ENCODE data around the gene ACP2.

DNA sequence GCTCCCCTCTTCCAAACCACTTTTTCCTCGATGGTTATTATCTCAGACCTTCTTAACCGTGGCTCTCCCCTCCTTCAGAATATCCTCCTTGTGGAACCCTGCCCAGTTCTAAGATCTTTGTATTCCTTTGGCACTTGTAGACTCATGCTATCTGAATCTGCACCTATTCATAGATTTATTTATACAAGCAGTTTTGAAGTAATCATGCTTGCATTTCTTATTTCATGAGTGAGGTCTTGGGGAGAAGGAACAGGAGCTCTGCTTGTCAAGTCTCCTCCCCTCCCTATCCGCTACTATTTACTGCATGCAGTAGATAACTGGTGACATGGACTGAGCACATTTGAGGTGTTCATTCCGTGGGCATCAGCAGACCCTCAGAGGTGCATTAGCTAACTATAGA, 15.9 kb upstream of the ACP2 start:
- TF ChIP-seq, protein P1, sequence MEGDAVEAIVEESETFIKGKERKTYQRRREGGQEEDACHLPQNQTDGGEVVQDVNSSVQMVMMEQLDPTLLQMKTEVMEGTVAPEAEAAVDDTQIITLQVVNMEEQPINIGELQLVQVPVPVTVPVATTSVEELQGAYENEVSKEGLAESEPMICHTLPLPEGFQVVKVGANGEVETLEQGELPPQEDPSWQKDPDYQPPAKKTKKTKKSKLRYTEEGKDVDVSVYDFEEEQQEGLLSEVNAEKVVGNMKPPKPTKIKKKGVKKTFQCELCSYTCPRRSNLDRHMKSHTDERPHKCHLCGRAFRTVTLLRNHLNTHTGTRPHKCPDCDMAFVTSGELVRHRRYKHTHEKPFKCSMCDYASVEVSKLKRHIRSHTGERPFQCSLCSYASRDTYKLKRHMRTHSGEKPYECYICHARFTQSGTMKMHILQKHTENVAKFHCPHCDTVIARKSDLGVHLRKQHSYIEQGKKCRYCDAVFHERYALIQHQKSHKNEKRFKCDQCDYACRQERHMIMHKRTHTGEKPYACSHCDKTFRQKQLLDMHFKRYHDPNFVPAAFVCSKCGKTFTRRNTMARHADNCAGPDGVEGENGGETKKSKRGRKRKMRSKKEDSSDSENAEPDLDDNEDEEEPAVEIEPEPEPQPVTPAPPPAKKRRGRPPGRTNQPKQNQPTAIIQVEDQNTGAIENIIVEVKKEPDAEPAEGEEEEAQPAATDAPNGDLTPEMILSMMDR (IDR thresholded peaks at IDR 0.05; ENCODE audit: low read depth, low read length, missing input control): no peak
- TF ChIP-seq JUND (IDR thresholded peaks at IDR 0.05) (no peak), TAF1 (conservative IDR thresholded peaks at IDR 0.05) (no peak), SP1 (IDR thresholded peaks at IDR 0.05) (no peak), RAD21 (IDR thresholded peaks at IDR 0.05) (no peak), HNF4G (IDR thresholded peaks at IDR 0.05) (no peak), GABPA (IDR thresholded peaks at IDR 0.05 in 1 of 2, conservative IDR thresholded peaks at IDR 0.05 in 1 of 2) (no peak), FOXA1 (IDR thresholded peaks at IDR 0.05) (no peak), RXRA (IDR thresholded peaks at IDR 0.05) (no peak), YY1 (IDR thresholded peaks at IDR 0.05) (no peak)
- TF ChIP-seq, protein P2, sequence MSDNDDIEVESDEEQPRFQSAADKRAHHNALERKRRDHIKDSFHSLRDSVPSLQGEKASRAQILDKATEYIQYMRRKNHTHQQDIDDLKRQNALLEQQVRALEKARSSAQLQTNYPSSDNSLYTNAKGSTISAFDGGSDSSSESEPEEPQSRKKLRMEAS (IDR thresholded peaks at IDR 0.05): no peak
- TF ChIP-seq, protein P3, sequence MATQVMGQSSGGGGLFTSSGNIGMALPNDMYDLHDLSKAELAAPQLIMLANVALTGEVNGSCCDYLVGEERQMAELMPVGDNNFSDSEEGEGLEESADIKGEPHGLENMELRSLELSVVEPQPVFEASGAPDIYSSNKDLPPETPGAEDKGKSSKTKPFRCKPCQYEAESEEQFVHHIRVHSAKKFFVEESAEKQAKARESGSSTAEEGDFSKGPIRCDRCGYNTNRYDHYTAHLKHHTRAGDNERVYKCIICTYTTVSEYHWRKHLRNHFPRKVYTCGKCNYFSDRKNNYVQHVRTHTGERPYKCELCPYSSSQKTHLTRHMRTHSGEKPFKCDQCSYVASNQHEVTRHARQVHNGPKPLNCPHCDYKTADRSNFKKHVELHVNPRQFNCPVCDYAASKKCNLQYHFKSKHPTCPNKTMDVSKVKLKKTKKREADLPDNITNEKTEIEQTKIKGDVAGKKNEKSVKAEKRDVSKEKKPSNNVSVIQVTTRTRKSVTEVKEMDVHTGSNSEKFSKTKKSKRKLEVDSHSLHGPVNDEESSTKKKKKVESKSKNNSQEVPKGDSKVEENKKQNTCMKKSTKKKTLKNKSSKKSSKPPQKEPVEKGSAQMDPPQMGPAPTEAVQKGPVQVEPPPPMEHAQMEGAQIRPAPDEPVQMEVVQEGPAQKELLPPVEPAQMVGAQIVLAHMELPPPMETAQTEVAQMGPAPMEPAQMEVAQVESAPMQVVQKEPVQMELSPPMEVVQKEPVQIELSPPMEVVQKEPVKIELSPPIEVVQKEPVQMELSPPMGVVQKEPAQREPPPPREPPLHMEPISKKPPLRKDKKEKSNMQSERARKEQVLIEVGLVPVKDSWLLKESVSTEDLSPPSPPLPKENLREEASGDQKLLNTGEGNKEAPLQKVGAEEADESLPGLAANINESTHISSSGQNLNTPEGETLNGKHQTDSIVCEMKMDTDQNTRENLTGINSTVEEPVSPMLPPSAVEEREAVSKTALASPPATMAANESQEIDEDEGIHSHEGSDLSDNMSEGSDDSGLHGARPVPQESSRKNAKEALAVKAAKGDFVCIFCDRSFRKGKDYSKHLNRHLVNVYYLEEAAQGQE (IDR thresholded peaks at IDR 0.05): no peak
- TF ChIP-seq, protein P4, sequence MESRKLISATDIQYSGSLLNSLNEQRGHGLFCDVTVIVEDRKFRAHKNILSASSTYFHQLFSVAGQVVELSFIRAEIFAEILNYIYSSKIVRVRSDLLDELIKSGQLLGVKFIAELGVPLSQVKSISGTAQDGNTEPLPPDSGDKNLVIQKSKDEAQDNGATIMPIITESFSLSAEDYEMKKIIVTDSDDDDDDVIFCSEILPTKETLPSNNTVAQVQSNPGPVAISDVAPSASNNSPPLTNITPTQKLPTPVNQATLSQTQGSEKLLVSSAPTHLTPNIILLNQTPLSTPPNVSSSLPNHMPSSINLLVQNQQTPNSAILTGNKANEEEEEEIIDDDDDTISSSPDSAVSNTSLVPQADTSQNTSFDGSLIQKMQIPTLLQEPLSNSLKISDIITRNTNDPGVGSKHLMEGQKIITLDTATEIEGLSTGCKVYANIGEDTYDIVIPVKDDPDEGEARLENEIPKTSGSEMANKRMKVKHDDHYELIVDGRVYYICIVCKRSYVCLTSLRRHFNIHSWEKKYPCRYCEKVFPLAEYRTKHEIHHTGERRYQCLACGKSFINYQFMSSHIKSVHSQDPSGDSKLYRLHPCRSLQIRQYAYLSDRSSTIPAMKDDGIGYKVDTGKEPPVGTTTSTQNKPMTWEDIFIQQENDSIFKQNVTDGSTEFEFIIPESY (IDR thresholded peaks at IDR 0.05): no peak
- TF ChIP-seq, protein P5, sequence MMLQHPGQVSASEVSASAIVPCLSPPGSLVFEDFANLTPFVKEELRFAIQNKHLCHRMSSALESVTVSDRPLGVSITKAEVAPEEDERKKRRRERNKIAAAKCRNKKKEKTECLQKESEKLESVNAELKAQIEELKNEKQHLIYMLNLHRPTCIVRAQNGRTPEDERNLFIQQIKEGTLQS (IDR thresholded peaks at IDR 0.05): no peak
